ENCODE results near the gene LRRC4. TPM values are rescaled to one million over a fixed set of nuclear protein-coding genes. Genes with fewer than 3 reads are reported as not detected.

LRRC4 gene
- total and polyA plus RNA-seq, 10 donors = 0.78 to 43.4 (median 15.8) TPM

- 88 to 100% (median 100%) methylated on average over 1 of the region's 1 CpG for WGBS, 5 donors
- peaks cover 23 to 87% (median 56%) of the 10 kb centered on the region in 6 donors for H3K4me1 ChIP-seq
- TF ChIP-seq POLR2AphosphoS5 (IDR thresholded peaks at IDR 0.05) (no peak), POLR2A (IDR thresholded peaks at IDR 0.05) (no peak), CTCF (IDR thresholded peaks at IDR 0.05 in 8 of 11, conservative IDR thresholded peaks at IDR 0.05 in 3 of 11) (no peak)
- H3K36me3 ChIP-seq = peaks cover 0 to 40% (median 0%) of the 10 kb centered on the region in 6 donors
- H3K4me3 ChIP-seq = no peak overlapping the region
- H3K27me3 ChIP-seq (replicated peaks in 1 of 7) = no peaks in the 10 kb centered on the region
- H3K9me3 ChIP-seq = no peaks in the 10 kb centered on the region
- no peak for DNase-seq
- peak overlapping the region in 6 of 8 donors; percentile 18 to 78 (median 56) for H3K27ac ChIP-seq
- intact Hi-C loops (cut with DNase I; ENCODE audit: low total_unique reads) = no loop called here
Measured at GRCh38 chr7:128000048-128000447, 31.2 kb downstream of the LRRC4 start.

- no peak for TF ChIP-seq CTCF (IDR thresholded peaks at IDR 0.05 in 8 of 11, conservative IDR thresholded peaks at IDR 0.05 in 3 of 11)
- TF ChIP-seq POLR2A (IDR thresholded peaks at IDR 0.05) = no peak
- TF ChIP-seq POLR2AphosphoS5 (IDR thresholded peaks at IDR 0.05) = no peak
- peaks cover 0 to 52% (median under 1%) of the 10 kb centered on the region in 6 donors for H3K36me3 ChIP-seq
- H3K27me3 ChIP-seq (replicated peaks in 1 of 7) = no peaks in the 10 kb centered on the region
- no peaks in the 10 kb centered on the region for H3K9me3 ChIP-seq
- H3K4me1 ChIP-seq = peaks cover 22 to 80% (median 45%) of the 10 kb centered on the region in 6 donors
- peak overlapping the region in 1 of 8 donors; percentile 78 for H3K27ac ChIP-seq
- no peak overlapping the region for H3K4me3 ChIP-seq
- 64 to 94% (median 77%) methylated on average over 2 of the region's 2 CpGs for WGBS, 5 donors
- intact Hi-C loops (cut with DNase I; ENCODE audit: low total_unique reads) = no loop called here
- no peak for DNase-seq
Measured at GRCh38 chr7:127998671-127999070, 32.6 kb downstream of the LRRC4 start.

DNA sequence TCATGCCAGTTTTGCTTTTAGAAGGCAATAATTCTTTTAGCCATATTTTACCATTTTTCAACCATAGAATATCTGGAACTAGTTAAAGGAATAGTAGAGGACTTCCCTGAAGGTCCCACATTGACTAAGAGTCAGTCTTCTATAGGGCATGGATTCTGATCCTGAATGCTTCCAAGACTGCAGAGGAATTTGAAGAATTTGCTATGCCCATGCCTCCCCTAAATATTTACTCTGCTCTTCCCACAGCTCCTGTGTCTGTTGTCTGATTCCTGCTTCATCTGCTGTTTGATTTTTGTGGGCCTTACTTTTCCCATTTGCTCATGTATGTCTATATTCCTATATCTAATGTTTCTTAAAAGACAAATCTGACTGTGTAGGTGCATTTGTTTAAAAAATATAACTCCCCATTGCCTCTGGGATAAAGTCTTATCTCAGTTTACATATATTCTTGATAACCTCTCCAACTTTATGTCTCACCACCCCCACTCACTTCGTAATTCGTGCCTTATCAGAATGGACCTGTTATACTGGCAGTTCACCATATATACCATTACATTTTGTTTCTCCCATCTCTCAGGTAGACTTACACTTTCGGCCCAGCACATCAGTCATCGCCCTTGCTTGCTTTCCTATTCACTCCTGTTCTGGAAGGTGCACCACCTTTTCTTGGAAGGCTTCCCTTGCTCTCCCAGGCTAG is 33.9 kb downstream of the LRRC4 start:
- no peak for DNase-seq
- no peaks in the 10 kb centered on the region for H3K9me3 ChIP-seq
- H3K27me3 ChIP-seq (replicated peaks in 1 of 7) = no peaks in the 10 kb centered on the region
- H3K4me3 ChIP-seq = no peak overlapping the region
- 90 to 98% (median 97%) methylated on average over 4 of the region's 4 CpGs for WGBS, 5 donors
- H3K27ac ChIP-seq = no peak overlapping the region
- H3K36me3 ChIP-seq = peaks cover 0 to 62% (median 5%) of the 10 kb centered on the region in 6 donors
- intact Hi-C loops (cut with DNase I; ENCODE audit: low total_unique reads) = no loop called here
- H3K4me1 ChIP-seq = peaks cover 12 to 67% (median 34%) of the 10 kb centered on the region in 6 donors
- TF ChIP-seq CTCF (IDR thresholded peaks at IDR 0.05 in 8 of 11, conservative IDR thresholded peaks at IDR 0.05 in 3 of 11) (no peak), POLR2A (IDR thresholded peaks at IDR 0.05) (no peak), POLR2AphosphoS5 (IDR thresholded peaks at IDR 0.05) (no peak)

DNA sequence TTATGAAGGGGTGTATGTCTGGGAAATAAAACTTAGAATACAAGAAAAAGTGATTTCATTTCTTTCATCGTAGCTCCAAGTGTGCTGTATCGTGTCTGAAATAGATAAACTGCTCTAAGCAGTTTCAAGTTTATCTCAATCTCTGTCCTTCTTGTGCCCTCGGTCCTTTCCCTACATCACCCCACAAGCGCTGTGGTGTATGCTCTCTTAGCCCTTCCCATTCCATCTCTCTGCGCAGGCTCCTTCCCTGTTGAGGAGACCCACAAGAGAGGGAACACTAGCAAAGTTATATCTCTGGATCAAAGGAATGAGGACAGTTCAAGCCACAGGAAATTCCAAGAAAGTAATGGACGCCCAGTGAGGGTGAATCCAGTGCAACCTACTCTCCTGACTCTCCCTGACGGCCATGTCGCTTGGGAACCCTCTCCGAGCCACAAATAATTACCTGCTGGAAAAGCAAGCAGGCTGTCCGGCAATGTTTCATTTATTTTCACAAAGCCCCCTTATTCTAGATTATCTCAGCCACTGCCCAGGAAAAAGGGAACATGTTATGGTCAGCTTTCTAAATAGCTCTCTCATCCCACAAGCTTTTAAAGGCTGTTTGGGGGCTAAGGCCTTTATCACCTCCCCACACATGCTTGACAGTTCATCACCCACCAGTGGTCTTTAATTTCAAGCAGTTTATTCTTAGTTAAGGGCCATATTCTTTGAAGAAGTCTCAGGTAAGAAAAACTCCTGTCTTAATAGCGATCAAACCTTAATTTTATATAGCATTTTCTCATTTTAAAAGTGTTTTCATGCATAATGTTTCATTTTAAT is 34.8 kb downstream of the LRRC4 start:
- H3K36me3 ChIP-seq = peaks cover 0 to 68% (median 9%) of the 10 kb centered on the region in 6 donors
- peak overlapping the region in 5 of 8 donors; percentile 9 to 63 (median 51) for H3K27ac ChIP-seq
- H3K9me3 ChIP-seq = no peaks in the 10 kb centered on the region
- TF ChIP-seq POLR2AphosphoS5 (IDR thresholded peaks at IDR 0.05) = no peak
- TF ChIP-seq CTCF (IDR thresholded peaks at IDR 0.05 in 8 of 11, conservative IDR thresholded peaks at IDR 0.05 in 3 of 11) = no peak
- TF ChIP-seq POLR2A (IDR thresholded peaks at IDR 0.05) = no peak
- WGBS, 5 donors = 87 to 94% (median 92%) methylated on average over 11 of the region's 11 CpGs
- peaks cover 12 to 58% (median 31%) of the 10 kb centered on the region in 6 donors for H3K4me1 ChIP-seq
- no peaks in the 10 kb centered on the region for H3K27me3 ChIP-seq (replicated peaks in 1 of 7)
- H3K4me3 ChIP-seq = no peak overlapping the region
- intact Hi-C loops (cut with DNase I; ENCODE audit: low total_unique reads) = no loop called here
- no peak for DNase-seq

Measured in spleen (tissue), 11 donors.